Activated T-helper 9 cell treated with anti-CD3 and anti-CD28 coated beads, Interleukin-2, amount 50 U/mL, for 16 hours (primary cell): Measurements from ENCODE around the gene PTPRK.

Experiments
- DNase-seq: peaks from one replicate; pipeline ENCODE4 v3.0.0-alpha.2; 2020; ENCODE audit warnings: low read depth

The PTPRK gene

GRCh38 chr6:128068119-128068479 is 452.3 kb downstream of the PTPRK start:
- DNase-seq = no peak

- DNase-seq = no peak
Observed at GRCh38 chr6:128067446-128068118, 452.8 kb downstream of the PTPRK start.

DNA sequence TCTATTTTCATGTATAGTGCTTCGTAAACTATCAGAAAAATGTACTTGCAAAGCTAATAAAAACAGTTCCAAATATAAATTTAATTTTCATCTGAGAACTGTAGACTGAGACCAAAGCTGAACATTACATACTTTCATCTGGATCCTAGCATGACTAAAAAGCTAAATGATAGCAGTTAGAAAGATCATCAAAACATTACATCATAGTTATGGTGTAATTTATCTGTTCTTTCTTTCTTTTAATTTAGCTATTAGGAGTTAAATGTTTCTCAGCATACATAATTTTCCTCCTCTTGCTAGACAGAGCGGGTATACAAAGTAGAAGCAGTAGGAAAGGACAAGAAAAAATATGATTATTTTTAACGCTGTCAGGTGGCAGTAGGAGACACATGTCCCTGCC is 455.3 kb downstream of the PTPRK start:
- DNase-seq = no peak

GRCh38 chr6:128064540-128064895 is 455.9 kb downstream of the PTPRK start:
- DNase-seq = no peak

- DNase-seq = no peak
Observed at GRCh38 chr6:128063850-128064539, 456.4 kb downstream of the PTPRK start.

- DNase-seq = no peak
Observed at GRCh38 chr6:128062882-128063603, 457.4 kb downstream of the PTPRK start.

- no peak for DNase-seq
Observed at GRCh38 chr6:128057946-128058345, 462.5 kb downstream of the PTPRK start.

DNA sequence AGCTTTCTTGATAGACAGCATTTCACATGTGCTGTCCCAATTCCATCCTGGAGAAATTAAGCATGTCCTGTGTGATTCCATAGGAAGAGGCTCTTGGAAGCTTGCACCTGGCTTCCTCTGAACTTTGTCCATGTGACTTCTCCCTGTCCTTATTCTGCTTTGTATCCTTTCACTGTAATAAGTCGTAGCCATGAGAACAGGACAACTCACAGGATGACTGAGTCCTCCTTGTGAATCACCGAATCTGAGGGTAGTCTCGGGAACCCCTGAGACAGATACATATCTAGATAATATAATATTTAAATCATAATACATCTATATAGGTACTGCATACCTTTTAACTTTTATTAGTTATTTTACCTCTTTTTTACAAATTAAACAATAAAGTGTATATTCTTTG is 462.9 kb downstream of the PTPRK start:
- DNase-seq = no peak

GRCh38 chr6:128053109-128053508 is 467.3 kb downstream of the PTPRK start:
- no peak for DNase-seq

DNA sequence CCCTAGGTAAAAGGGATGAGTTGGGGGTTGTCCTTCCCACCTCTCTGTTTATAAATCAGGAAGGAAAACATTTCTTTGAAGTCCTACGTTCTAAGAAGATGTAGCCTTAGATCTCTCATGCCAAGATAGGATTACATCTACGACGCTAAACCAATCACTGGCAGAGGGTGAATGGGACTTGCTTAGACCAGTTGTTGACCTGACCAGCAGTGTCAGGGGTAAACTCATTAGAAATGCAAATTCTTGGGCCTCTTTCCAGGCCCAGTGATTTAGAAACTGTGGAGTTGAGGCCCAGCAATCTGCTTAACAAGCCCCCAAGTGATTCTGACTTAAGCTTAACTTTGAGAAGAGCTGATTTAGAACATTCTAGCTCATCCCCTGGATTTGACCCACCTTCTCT is 472.4 kb downstream of the PTPRK start:
- no peak for DNase-seq

- DNase-seq = no peak
Observed at GRCh38 chr6:128046033-128046432, 474.4 kb downstream of the PTPRK start.

DNA sequence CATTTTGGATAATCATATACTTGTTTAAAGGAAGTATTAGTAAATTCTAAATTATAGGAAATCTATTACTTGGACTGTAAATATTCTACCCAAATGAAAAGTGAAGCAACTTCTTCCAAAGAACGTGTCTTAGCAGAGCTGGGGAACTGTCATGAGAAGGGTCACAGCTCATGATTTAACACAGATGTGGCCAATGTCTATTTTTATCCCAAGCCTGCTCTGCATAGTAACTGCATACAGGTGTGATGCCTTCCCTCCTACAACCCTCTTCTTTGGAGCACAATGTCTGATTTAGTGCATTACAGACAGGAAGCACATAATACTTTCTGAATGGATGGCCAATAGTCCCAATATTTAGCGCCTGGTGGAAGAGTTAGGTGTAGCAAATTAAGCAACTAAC is 480.9 kb downstream of the PTPRK start:
- DNase-seq = no peak

DNA sequence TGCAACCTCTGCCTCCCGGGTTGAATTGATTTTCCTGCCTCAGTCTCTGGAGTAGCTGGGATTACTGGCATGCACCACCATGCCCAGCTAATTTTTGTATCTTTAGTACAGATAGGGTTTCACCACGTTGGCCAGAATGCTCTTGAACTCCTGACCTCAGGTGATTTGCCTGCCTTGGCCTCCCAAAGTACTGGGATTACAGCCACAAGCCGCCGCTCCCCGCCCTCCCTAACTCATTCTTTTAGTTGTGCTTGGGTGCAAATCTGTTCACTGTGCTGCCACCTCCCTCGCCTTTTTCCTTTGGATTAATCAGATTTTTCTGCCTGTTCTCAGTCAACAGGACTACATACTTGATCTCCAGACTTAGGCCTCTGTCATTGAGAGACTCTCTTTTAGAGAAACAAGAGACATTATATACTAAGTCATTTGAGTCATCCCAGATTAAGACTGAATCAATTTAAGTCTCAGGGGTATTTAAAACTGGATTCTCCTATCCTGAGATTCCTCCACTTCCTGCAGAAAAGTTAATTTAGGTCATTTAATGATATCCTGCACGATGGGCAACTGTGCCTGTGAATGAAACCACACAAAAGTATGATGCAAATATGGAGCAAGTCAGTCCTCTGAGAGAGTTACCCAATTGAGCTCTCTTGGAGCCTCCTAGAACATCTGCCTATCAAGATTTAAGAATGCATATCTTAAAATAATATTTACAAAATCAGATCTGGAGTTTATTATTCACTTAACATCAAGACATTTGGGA is 483.4 kb downstream of the PTPRK start:
- no peak for DNase-seq

DNA sequence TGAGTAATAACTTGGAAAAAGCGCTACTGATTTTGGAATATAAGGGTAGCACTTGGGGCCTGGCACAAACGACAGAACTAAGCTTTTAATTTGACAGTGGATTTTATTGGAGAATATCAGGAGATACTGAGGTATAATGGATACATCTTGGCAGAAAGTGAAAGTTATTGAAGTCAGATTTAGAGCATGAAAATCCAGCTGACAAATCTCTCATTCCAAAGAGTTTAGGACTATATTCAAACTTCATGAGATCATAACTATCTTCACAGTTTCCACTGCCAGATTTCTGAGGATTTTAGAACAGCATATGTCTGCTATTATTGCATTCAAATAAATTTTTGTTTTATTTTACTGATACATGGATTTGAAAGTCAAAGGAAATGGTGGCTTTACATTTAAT is 487.2 kb downstream of the PTPRK start:
- DNase-seq = no peak

GRCh38 chr6:128032042-128032441 is 488.4 kb downstream of the PTPRK start:
- DNase-seq = no peak

- no peak for DNase-seq
Observed at GRCh38 chr6:128029826-128030225, 490.6 kb downstream of the PTPRK start.

DNA sequence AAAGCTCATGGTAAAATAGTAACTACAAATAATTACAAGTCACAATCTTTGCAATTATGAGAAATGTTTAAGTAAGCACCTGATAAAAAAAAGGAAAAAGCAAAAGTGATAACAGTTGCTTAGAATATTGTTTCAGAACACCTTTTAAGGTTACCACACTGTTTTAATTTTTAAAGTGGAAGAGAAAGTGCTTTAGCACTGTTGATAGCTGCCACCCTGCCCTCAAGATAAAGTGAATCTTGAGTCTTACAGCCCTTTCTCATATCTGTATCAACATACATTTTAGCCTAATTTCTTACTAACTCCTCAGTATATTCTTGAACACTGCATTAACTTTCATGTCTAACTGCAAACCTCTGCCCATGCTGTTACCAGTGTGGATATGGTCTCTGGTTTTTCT is 492.2 kb downstream of the PTPRK start:
- DNase-seq = no peak

- no peak for DNase-seq
Observed at GRCh38 chr6:128025478-128025877, 494.9 kb downstream of the PTPRK start.

GRCh38 chr6:128024969-128025368 is 495.4 kb downstream of the PTPRK start:
- DNase-seq = no peak

DNA sequence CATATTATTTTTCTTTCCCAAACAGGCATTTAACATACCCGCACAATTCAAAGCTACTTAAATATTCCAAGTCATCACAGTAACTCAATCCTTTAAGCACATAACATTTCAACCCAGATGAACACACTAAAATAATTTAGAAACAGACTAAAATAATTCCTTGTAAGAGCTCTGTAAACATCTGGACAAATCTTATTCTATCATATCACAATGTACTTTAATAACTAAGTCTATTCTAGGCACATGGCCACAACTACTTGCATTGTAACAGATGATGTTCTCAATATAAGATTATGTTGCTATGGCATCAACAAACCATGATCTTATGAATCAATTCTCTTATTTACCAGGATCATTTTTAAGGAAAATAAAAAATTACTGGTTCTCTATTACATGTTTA is 496.4 kb downstream of the PTPRK start:
- no peak for DNase-seq

DNA sequence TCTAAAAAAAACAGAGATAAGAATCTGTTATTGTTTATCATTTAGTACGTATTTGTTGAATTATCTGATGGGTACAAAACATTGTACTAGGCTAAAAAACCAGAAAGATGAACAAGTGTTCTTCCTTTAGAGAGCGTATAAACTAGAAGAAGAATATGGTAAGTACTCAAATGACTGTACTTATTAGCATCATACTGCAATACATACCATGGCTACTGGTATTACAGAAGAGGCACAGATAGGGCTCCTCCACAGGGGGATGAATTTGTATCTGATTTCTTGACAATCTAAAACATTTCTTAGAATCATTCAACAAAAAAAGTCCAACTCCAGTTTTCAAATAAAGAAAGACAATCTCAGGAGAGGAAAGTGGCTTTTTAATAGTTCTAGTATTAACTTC is 501.6 kb downstream of the PTPRK start:
- no peak for DNase-seq

GRCh38 chr6:128017288-128017687 is 503.1 kb downstream of the PTPRK start:
- no peak for DNase-seq

DNA sequence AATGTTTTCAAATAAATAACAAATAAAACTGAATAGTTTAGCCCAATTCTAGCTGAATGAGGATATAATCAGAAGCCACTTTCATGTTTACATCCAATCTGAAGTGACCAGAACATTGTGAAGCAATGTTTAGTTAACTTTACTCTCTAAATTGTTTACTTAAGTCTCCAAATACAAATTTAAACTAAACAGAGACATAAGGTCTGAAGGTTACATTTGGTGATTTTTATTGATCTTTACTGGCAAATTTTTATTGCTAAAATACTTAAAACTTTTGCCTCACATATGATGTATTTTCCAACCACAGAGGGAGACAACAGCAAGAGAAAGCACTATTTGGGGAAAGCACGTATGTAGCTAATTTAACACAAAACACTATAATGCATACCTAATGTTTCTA is 512.7 kb downstream of the PTPRK start:
- no peak for DNase-seq
